ENCODE results near the gene GRPEL1.

GRCh38 chr4:7107166-7107905 lies 39.5 kb upstream of the GRPEL1 start:
- TF ChIP-seq RAD21 (IDR thresholded peaks at IDR 0.05; ENCODE audit: low read depth) (no peak), EP300 (IDR thresholded peaks at IDR 0.05; ENCODE audit: borderline replicate concordance) (no peak), MAX (IDR thresholded peaks at IDR 0.05) (no peak), REST (IDR thresholded peaks at IDR 0.05; ENCODE audit: low read depth) (no peak), YY1 (IDR thresholded peaks at IDR 0.05; ENCODE audit: low read depth) (no peak), EGR1 (IDR thresholded peaks at IDR 0.05) (no peak), TCF12 (IDR thresholded peaks at IDR 0.05; ENCODE audit: low read depth) (no peak), CEBPB (IDR thresholded peaks at IDR 0.05) (no peak)

All from Ishikawa (cell line).